Left renal pelvis (tissue), 4 donors: Measurements from ENCODE around the gene GH1. TPM values are rescaled to one million over a fixed set of nuclear protein-coding genes. Genes with fewer than 3 reads are reported as not detected.
A peak's percentile ranks its signal among the peaks of the same experiment; 100 is the strongest.
"Not testable (repeated sequence)": the region's sequence is repeated elsewhere in the genome, so short reads cannot be mapped to it uniquely, and the experiment has no call there.

Experiments
- DNase-seq, 4 donors: peaks; one replicate each; pipeline ENCODE4 v3.0.0-alpha.2; 2013; ENCODE audit warnings: low read depth in 4 of 4, low spot score in 3 of 4
- polyA plus RNA-seq, 4 donors: library from polyadenylated mRNA; unstranded; fragments of 120-200 nt; gene quantifications; one replicate each; pipeline ENCODE4 v1.2.1, GENCODE V29; 2013; ENCODE audit not compliant: insufficient read length in 4 of 4

GH1 gene
- polyA plus RNA-seq, 4 donors, result not detected

DNA sequence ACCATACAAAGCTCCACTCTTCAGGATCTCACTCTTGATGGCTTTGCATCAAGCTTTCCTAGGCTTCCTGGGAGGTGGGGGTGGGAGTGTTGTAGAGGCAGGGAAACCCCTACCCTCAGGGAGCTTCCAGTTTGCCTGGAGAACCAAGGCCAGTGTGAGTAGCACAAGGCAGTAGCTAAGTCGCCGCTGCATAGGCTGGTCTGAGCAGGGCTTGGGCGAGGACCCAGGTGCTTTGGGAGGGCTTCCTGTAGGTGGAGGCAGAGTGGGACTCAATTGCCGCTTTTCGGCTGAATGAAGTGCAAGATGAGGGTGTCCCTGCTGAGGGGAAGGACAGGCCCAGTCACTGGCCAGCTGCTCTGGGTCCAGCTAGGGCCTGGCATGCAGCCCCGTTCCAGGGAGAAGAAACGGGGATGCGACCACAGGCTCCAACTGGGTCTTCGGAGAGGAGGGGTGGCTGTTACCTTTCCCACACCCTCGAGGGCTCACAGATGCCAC lies 9.6 kb upstream of the GH1 start:
- DNase-seq, result no peak

DNA sequence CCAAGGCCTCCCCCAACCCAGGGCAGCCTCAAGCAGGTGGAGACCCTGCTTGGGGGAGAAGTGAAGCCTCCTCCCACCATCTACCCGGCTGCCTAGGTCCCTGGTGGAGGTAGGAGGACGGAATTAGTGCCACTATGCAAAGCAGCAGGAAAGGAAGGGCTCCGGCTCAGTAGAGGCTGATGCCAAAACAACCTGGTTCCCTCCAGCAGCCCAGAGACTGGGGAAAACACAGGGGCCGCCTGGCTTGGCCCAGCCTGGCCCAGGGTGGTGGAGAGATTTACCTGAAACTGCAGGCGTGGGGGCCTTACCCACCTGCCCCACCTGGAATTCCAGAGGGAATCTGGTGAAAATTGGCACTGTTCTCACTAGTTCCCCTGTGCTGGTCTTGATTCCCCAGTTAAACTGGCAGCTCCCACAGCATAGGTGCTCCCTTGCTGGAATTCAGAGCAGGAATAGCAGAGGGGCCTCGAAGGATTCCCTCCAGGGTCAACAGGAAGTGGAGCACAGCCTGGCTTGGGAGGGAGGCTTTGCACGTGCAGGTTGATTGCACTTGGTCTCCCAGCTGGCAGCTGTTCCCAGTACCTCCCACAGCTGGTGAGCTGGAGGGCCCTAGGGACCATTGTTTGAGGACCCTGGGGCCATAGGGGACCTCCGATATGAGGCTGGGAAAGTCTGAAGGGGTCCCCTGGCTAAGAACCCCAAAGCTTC lies 9.0 kb upstream of the GH1 start:
- no peak for DNase-seq

DNA sequence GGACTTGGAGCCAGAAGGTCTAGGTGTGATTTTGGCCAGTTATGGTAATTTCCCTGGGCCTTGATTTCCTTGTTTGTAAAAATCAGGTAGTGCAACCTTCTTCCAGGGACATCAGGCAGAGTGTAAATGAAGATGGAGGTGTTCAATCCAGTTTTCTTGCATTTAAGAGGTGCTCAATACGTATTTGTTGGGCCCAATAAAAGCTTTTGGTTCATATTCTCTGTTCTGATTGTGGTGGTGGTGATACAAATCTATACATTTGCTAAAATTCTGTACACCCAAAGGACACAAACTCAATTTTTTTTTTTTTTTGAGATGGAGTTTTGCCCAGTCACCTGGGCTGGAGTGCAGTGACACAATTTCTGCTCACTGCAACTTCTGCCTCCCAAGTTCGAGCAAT lies 7.5 kb upstream of the GH1 start:
- no peak for DNase-seq

- DNase-seq, result no peak
These were observed 7.0 kb upstream of the GH1 start for GRCh38 chr17:63925615-63926014.

DNA sequence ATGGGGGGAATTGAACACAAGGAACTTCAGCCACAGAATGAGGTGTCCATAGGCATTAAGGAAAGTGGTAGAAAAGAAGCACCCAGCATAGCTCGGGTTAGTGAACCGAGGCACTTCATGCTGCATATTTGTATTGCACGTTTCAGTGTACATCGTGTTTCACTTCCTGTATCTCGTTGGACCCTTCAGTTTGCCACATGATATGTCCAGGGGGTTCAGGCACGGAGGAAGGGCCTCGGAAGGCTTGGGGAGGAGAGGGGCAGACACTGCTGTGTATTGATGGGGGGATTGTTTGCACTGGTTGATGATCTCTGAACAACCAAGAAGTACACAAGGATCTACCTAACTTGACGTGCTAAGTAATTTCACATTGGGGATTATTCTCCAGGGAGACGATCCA lies 3.8 kb upstream of the GH1 start:
- not testable (repeated sequence) for DNase-seq

- not testable (repeated sequence) for DNase-seq
These were observed 2.1 kb upstream of the GH1 start for GRCh38 chr17:63920779-63921178.

DNA sequence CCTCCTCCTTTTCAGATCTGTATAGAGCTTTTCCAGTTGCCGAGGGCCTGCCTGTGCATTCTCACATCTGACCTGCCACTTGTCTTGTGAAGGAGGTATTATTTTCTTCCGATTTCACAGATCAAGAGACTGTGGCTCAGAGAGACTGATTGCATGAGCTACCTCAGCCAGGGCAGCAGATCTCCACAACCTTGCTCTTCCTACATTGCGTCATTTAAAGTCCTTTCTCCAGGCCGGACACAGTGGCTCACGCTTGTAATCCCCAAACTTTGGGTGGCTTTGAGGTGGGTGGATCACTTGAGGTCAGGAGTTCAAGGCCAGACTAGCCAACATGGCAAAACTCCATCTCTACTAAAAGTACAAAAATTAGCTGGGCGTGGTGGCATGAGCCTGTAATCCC lies 1.4 kb upstream of the GH1 start:
- DNase-seq, result not testable (repeated sequence)

- peak in 2 of 4 donors; percentile 16 to 18 for DNase-seq
These were observed 678 bp upstream of the GH1 start for GRCh38 chr17:63919311-63919723.

GRCh38 chr17:63918305-63918704 lies 334 bp downstream of the GH1 start:
- DNase-seq, result no peak

DNA sequence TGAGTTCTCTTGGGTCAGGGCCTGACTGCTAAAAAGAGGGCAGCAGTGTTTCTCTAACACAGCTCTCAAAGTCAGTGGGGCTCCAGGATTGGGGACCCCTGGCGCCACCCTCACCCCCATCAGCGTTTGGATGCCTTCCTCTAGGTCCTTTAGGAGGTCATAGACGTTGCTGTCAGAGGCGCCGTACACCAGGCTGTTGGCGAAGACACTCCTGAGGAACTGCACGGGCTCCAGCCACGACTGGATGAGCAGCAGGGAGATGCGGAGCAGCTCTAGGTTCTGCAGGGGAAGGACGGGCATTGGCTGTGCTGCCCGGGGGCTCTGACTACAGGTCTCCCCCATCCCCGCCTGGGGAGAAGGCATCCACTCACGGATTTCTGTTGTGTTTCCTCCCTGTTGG lies 993 bp downstream of the GH1 start:
- DNase-seq, result no peak

DNA sequence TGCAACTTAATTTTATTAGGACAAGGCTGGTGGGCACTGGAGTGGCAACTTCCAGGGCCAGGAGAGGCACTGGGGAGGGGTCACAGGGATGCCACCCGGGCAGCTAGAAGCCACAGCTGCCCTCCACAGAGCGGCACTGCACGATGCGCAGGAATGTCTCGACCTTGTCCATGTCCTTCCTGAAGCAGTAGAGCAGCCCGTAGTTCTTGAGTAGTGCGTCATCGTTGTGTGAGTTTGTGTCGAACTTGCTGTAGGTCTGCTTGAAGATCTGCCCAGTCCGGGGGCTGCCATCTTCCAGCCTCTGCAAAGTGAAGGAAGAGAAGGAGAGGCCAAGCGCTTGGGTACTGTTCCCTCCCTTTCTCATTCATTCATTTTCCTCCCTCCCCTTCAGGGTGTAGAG lies 1.4 kb downstream of the GH1 start:
- not testable (repeated sequence) for DNase-seq

DNA sequence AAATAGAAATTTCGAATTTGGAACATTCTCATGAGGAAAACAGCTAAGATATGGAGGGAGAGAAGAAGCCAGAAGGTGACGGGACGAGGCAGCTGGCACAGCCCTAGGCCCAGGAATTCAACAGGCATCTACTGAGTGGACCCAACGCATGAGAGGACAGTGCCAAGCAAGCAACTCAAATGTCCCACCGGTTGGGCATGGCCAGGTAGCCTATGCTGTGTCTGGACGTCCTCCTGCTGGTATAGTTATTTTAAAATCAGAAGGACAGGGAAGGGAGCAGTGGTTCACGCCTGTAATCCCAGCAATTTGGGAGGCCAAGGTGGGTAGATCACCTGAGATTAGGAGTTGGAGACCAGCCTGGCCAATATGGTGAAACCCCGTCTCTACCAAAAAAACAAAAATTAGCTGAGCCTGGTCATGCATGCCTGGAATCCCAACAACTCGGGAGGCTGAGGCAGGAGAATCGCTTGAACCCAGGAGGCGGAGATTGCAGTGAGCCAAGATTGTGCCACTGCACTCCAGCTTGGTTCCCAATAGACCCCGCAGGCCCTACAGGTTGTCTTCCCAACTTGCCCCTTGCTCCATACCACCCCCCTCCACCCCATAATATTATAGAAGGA lies 2.0 kb downstream of the GH1 start:
- DNase-seq, result no peak

- DNase-seq, result not testable (repeated sequence)
These were observed 2.9 kb downstream of the GH1 start for GRCh38 chr17:63915753-63916152.

DNA sequence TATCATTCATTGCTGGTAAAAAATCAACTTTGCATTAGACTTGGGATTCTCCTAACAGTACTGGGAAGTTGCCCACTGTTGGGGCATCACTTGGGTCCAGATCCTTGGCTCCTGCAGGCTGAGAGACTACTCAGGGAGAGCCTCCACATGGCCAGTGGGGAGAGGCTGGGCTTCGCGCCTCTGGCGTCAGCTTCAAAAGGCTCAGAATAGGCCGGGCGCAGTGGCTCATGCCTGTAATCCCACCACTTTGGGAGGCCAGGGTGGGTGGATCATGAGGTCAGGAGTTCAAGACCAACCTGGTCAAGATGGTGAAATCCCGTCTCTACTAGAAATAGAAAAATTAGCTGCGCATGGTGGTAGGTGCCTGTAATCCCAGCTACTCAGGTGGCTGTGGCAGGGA lies 4.2 kb downstream of the GH1 start:
- no peak for DNase-seq

DNA sequence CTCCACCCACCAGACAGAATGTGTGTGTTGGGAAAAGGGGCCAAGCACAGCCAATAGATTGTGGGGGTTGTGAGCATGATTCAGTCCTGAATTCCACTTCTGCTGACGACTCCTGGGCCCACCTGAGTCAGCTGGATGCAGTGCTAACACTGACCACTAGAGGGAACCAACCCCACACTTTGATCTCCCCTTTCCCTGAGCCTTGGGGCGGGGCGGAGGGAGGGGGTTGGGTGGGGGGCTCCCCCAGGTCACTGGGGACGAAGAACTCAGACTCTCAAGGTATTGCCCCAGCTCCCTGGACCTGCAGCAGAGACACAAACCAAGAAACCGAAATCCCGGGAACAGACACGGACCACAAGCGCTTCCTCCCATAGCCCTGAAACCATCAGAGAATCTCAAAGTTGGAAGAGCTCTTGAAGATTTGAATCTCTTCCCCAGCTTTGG lies 7.0 kb downstream of the GH1 start:
- no peak for DNase-seq

DNA sequence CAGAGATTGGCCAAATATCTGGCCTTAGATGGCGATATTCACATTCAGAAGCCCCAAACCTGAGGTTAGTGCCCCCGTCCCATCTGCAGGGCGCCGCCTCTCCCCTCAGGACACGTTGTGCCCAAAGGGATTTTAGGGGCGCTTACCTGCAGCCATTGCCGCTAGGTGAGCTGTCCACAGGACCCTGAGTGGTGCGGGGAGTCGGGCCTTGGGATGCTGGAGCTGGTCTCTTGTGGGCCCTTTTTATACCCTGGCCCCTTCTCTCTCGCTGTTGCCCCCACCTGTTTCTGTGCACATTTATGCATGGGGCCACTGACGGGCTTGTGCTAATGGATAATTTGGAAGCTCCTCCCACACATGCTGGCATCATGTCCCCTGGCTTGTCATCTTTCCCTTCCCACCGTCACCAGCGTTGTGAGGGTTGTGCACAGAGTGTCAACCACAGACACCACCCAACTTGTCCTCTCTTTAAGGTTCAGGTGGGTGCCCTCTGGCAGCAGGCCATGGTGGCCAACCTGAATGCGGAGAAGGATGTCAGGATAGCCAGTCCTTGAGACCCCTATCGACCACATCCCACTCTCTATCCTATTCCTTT lies 7.5 kb downstream of the GH1 start, which contains the start of gene CSHL1:
Gene CSHL1, minus strand, starts transcription at position 218 of the 595 bp plus-strand sequence. Its CDS starts 62 bp downstream, at position 156.
- no peak for DNase-seq

- no peak for DNase-seq
These were observed 8.5 kb downstream of the GH1 start for GRCh38 chr17:63910096-63910495.

GRCh38 chr17:63909586-63909985 lies 9.1 kb downstream of the GH1 start:
- DNase-seq, result not testable (repeated sequence)

GRCh38 chr17:63907161-63907778 lies 11.4 kb downstream of the GH1 start:
- not testable (repeated sequence) for DNase-seq

- DNase-seq, result not testable (repeated sequence)
These were observed 13.8 kb downstream of the GH1 start for GRCh38 chr17:63904796-63905195.

DNA sequence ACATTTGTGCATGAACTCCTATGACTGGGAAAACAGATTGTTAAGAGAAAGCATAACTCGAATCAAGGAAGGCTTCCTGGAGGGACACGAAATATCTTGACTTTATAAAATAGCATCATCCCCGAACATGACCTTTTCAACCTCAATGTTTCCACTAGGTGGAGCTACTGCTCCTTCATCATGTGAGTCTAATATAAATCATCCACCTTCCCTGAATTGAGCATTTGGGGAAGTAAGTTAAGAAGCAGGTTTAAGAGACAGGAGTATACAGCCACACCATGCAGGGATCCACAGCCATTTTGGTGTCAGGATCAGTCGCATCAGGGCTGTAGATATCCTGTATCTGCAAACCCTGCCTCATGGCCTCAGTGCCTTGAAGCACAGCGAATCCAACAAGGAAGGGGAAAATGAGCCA lies 14.8 kb downstream of the GH1 start:
- not testable (repeated sequence) for DNase-seq
